ENCODE data around the gene DNAJA3. TPM values are rescaled to one million over a fixed set of nuclear protein-coding genes. Genes with fewer than 3 reads are reported as not detected.

DNAJA3 gene
- total RNA-seq, 1 donor from 2014 or later, result 36.4 TPM

GRCh38 chr16:4381072-4381934 is 44.4 kb upstream of the DNAJA3 start:
- FAIRE-seq, result no peak
- no peak for DNase-seq (ENCODE audit: low read depth)
- Mint-ChIP-seq H3K27me3 (ENCODE audit: low read depth, unreplicated experiment) (no peaks in the 10 kb centered on the region), H3K36me3 (ENCODE audit: low read depth, unreplicated experiment) (no peaks in the 10 kb centered on the region), H3K4me3 (ENCODE audit: unreplicated experiment) (no peak overlapping the region), H3K27ac (ENCODE audit: unreplicated experiment) (no peak overlapping the region), H3K4me1 (ENCODE audit: low read depth, unreplicated experiment) (peaks cover 12% of the 10 kb centered on the region), H3K9me3 (ENCODE audit: unreplicated experiment) (no peaks in the 10 kb centered on the region)
- H3K9me3 ChIP-seq (ENCODE audit: insufficient read depth, low read depth, low read length), result no peaks in the 10 kb centered on the region
- H3K27me3 ChIP-seq (ENCODE audit: insufficient read depth, low read length), result no peaks in the 10 kb centered on the region
- no peak overlapping the region for H3K4me3 ChIP-seq (ENCODE audit: insufficient read depth, low read depth, low read length)
- no peaks in the 10 kb centered on the region for H3K36me3 ChIP-seq (ENCODE audit: insufficient read depth, low read length)
- H4K20me1 ChIP-seq (ENCODE audit: insufficient read depth, low read length), result peaks cover 77% of the 10 kb centered on the region
- H3K4me2 ChIP-seq (ENCODE audit: low read length), result no peak overlapping the region
- peaks cover 48% of the 10 kb centered on the region for H3K4me1 ChIP-seq (ENCODE audit: insufficient read depth, low read length)
- H3K79me2 ChIP-seq (ENCODE audit: insufficient read depth, low read length), result peaks cover 54% of the 10 kb centered on the region
- H2AFZ ChIP-seq (ENCODE audit: low read depth, low read length), result no peak overlapping the region
- no peak overlapping the region for H3K9ac ChIP-seq (ENCODE audit: low read length)
- no peak for TF ChIP-seq CTCF (IDR thresholded peaks at IDR 0.05; ENCODE audit: insufficient read depth, low read depth, low read length)
- no peak for TF ChIP-seq EZH2 (IDR thresholded peaks at IDR 0.05; ENCODE audit: insufficient read depth, low read length)
- H3K27ac ChIP-seq (ENCODE audit: low read depth, low read length), result no peak overlapping the region

- Histone ChIP-seq H2AFZ (ENCODE audit: low read depth, low read length) (no peak overlapping the region), H3K4me1 (ENCODE audit: insufficient read depth, low read length) (peaks cover 48% of the 10 kb centered on the region), H3K4me3 (ENCODE audit: insufficient read depth, low read depth, low read length) (no peak overlapping the region), H3K79me2 (ENCODE audit: insufficient read depth, low read length) (peaks cover 46% of the 10 kb centered on the region), H3K27ac (ENCODE audit: low read depth, low read length) (no peak overlapping the region), H3K36me3 (ENCODE audit: insufficient read depth, low read length) (no peaks in the 10 kb centered on the region), H3K9me3 (ENCODE audit: insufficient read depth, low read depth, low read length) (no peaks in the 10 kb centered on the region), H3K4me2 (ENCODE audit: low read length) (no peak overlapping the region), H3K27me3 (ENCODE audit: insufficient read depth, low read length) (no peaks in the 10 kb centered on the region), H3K9ac (ENCODE audit: low read length) (no peak overlapping the region), H4K20me1 (ENCODE audit: insufficient read depth, low read length) (peaks cover 69% of the 10 kb centered on the region)
- Mint-ChIP-seq H3K27me3 (ENCODE audit: low read depth, unreplicated experiment) (no peaks in the 10 kb centered on the region), H3K36me3 (ENCODE audit: low read depth, unreplicated experiment) (no peaks in the 10 kb centered on the region), H3K27ac (ENCODE audit: unreplicated experiment) (no peak overlapping the region), H3K4me3 (ENCODE audit: unreplicated experiment) (no peak overlapping the region), H3K4me1 (ENCODE audit: low read depth, unreplicated experiment) (peaks cover 16% of the 10 kb centered on the region), H3K9me3 (ENCODE audit: unreplicated experiment) (no peaks in the 10 kb centered on the region)
- DNase-seq (ENCODE audit: low read depth) (no peak), FAIRE-seq (no peak)
- TF ChIP-seq CTCF (IDR thresholded peaks at IDR 0.05; ENCODE audit: insufficient read depth, low read depth, low read length) (no peak), EZH2 (IDR thresholded peaks at IDR 0.05; ENCODE audit: insufficient read depth, low read length) (no peak)
These were observed 43.5 kb upstream of the DNAJA3 start for GRCh38 chr16:4381935-4382794.
